HEK293 (cell line): ENCODE results near the gene THSD7A.

Experiments used
- CTCF ChIA-PET: fragments of 350-600 bp; formaldehyde crosslinking; extraction: SDS; loops from one replicate; lab custom pipeline; 2021; ENCODE audit warnings: antibody characterized with exemption; lab: Yijun Ruan, JAX
- POLR2A ChIA-PET: fragments of 300-600 bp; formaldehyde crosslinking; extraction: SDS; loops from one replicate; lab custom pipeline; 2020; ENCODE audit warnings: antibody characterized with exemption, inconsistent platforms; lab: Yijun Ruan, JAX
- H3K27ac ChIP-seq: fragments of 200-500 bp; sonication (Bioruptor generic); 2 replicates; pipeline ENCODE4 v1.5.1; 2014; ENCODE audit warnings: low read depth, low read length, control low read depth, inconsistent platforms; ENCODE audit errors: extremely low read depth
- H3K36me3 ChIP-seq, 2 experiments: fragments of 200-500 bp in 1 of 2; sonication (Bioruptor generic) in 1 of 2; 1 replicate in 1 of 2; 2 replicates in 1 of 2; pipeline ENCODE4 v1.5.1; 2014 to 2017; ENCODE audit warnings: inconsistent platforms in 2 of 2, low read length in 2 of 2; ENCODE audit not compliant: control insufficient read depth in 2 of 2, insufficient read depth in 1 of 2
- H3K4me1 ChIP-seq: fragments of 200-500 bp; sonication (Bioruptor generic); 2 replicates; pipeline ENCODE4 v1.5.1; 2014; ENCODE audit warnings: mild to moderate bottlenecking, low read length, inconsistent platforms; ENCODE audit not compliant: control insufficient read depth, insufficient read depth
- H3K4me3 ChIP-seq: 2 replicates; pipeline ENCODE4 v1.5.1; 2011; ENCODE audit warnings: low read depth, mild to moderate bottlenecking, control low read depth, low read length, moderate library complexity
- H3K9me3 ChIP-seq: fragments of 200-500 bp; sonication (Bioruptor generic); 2 replicates; pipeline ENCODE4 v1.5.1; 2014; ENCODE audit warnings: low read depth, low read length, inconsistent platforms; ENCODE audit not compliant: control insufficient read depth, insufficient read depth
- GFI1B ChIP-seq: fragments of 450-650 bp; formaldehyde crosslinking; IDR thresholded peaks from 2 replicates; pipeline ENCODE4 v1.5.1; 2016; ENCODE audit warnings: missing biosample characterization, missing genetic modification characterization
- IKZF3 ChIP-seq: fragments of 450-650 bp; IDR thresholded peaks from 2 replicates; pipeline ENCODE4 v1.5.0; 2018; ENCODE audit warnings: missing biosample characterization, mild to moderate bottlenecking, missing genetic modification characterization, moderate library complexity
- KLF10 ChIP-seq: fragments of 450-650 bp; IDR thresholded peaks from 2 replicates; pipeline ENCODE4 v1.5.1; 2018; ENCODE audit warnings: missing biosample characterization, mild to moderate bottlenecking, missing genetic modification characterization
- MZF1 ChIP-seq: fragments of 450-650 bp; formaldehyde crosslinking; IDR thresholded peaks from 2 replicates; pipeline ENCODE4 v1.5.1; 2017; ENCODE audit warnings: missing biosample characterization, missing genetic modification characterization, borderline replicate concordance
- RBAK ChIP-seq: fragments of 450-650 bp; formaldehyde crosslinking; IDR thresholded peaks from 2 replicates; pipeline ENCODE4 v1.5.1; 2016; ENCODE audit warnings: missing biosample characterization, missing genetic modification characterization
- SETDB1 ChIP-seq: IDR thresholded peaks from one replicate; pipeline ENCODE4 v1.6.1; 2017; ENCODE audit warnings: mild to moderate bottlenecking, low read length, moderate library complexity, mixed read lengths; ENCODE audit not compliant: insufficient read length
- SP3 ChIP-seq: fragments of 450-650 bp; formaldehyde crosslinking; IDR thresholded peaks from 2 replicates; pipeline ENCODE4 v1.5.1; 2016; ENCODE audit warnings: missing biosample characterization, missing genetic modification characterization
- ZBTB1 ChIP-seq: fragments of 450-650 bp; formaldehyde crosslinking; IDR thresholded peaks from 2 replicates; pipeline ENCODE4 v1.5.1; 2016; ENCODE audit warnings: missing biosample characterization, missing genetic modification characterization
- ZBTB48 ChIP-seq: fragments of 450-650 bp; formaldehyde crosslinking; IDR thresholded peaks from 2 replicates; pipeline ENCODE4 v1.5.1; 2016; ENCODE audit warnings: missing biosample characterization, missing genetic modification characterization
- ZNF19 ChIP-seq: fragments of 450-650 bp; formaldehyde crosslinking; IDR thresholded peaks from 2 replicates; pipeline ENCODE4; 2016; ENCODE audit warnings: missing biosample characterization, missing genetic modification characterization, low read depth
- ZNF202 ChIP-seq: fragments of 450-650 bp; formaldehyde crosslinking; IDR thresholded peaks from 2 replicates; pipeline ENCODE4 v1.5.1; 2016; ENCODE audit warnings: missing biosample characterization, missing genetic modification characterization, borderline replicate concordance
- ZNF23 ChIP-seq: fragments of 450-650 bp; formaldehyde crosslinking; IDR thresholded peaks from 2 replicates; pipeline ENCODE4 v1.5.1; 2016; ENCODE audit warnings: missing biosample characterization, missing genetic modification characterization, borderline replicate concordance
- ZNF324 ChIP-seq: fragments of 450-650 bp; formaldehyde crosslinking; IDR thresholded peaks from 2 replicates; pipeline ENCODE4 v1.5.1; 2016; ENCODE audit warnings: missing biosample characterization, missing genetic modification characterization
- ZNF394 ChIP-seq: fragments of 450-650 bp; formaldehyde crosslinking; IDR thresholded peaks from 2 replicates; pipeline ENCODE4 v1.5.1; 2016; ENCODE audit warnings: missing biosample characterization, missing genetic modification characterization, mild to moderate bottlenecking, moderate library complexity, borderline replicate concordance
- ZNF558 ChIP-seq: fragments of 450-650 bp; formaldehyde crosslinking; IDR thresholded peaks from 2 replicates; pipeline ENCODE4 v1.5.1; 2016; ENCODE audit warnings: missing biosample characterization, missing genetic modification characterization
- ZNF561 ChIP-seq: fragments of 450-650 bp; IDR thresholded peaks from 2 replicates; pipeline ENCODE4 v1.5.1; 2018; ENCODE audit warnings: missing biosample characterization, missing genetic modification characterization, borderline replicate concordance
- ZNF776 ChIP-seq: fragments of 450-650 bp; formaldehyde crosslinking; IDR thresholded peaks from 2 replicates; pipeline ENCODE4 v1.5.0; 2017; ENCODE audit warnings: missing biosample characterization, missing genetic modification characterization, borderline replicate concordance
- TF ChIP-seq, protein P1 (sequence below): fragments of 450-650 bp; formaldehyde crosslinking; IDR thresholded peaks from 2 replicates; pipeline ENCODE4 v1.5.1; 2017; ENCODE audit warnings: missing biosample characterization, mild to moderate bottlenecking, missing genetic modification characterization, moderate library complexity
- TF ChIP-seq, protein P2 (sequence below): fragments of 450-650 bp; formaldehyde crosslinking; IDR thresholded peaks from 2 replicates; pipeline ENCODE4 v1.5.1; 2016; ENCODE audit warnings: missing biosample characterization, missing genetic modification characterization
- TF ChIP-seq, protein P3 (sequence below): fragments of 450-650 bp; formaldehyde crosslinking; IDR thresholded peaks from 2 replicates; pipeline ENCODE4 v1.5.1; 2016; ENCODE audit warnings: missing biosample characterization, missing genetic modification characterization

The THSD7A gene

DNA sequence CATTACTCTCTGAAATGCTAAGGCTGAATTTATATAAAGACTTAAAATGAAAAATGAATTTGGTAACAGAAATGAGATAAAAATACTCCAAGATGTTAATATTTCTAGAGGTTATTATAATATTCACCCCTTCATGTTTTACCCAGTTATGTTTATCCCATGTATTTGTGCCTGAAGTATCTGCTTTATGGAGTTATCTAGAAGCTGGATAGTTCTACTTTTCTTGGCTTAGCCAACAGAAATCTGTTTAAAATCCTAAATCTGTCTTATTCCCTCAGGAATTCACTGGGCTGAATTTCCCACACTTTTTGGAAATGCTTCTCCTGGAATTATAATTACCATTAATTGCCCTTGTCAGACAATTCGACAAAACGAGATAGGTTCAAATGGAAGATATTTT, 201.6 kb downstream of the THSD7A start:
- Histone ChIP-seq H3K27ac (no peak overlapping the region), H3K9me3 (no peaks in the 10 kb centered on the region), H3K36me3 (no peaks in the 10 kb centered on the region), H3K4me1 (no peaks in the 10 kb centered on the region), H3K4me3 (no peak overlapping the region)
- TF ChIP-seq ZNF324 (no peak), ZNF558 (tag by site-specific recombination) (no peak), ZBTB1 (no peak), ZNF394 (tag by site-specific recombination) (no peak), ZNF561 (no peak), SP3 (tag by site-specific recombination) (no peak), MZF1 (tag by site-specific recombination) (no peak), ZNF202 (tag by site-specific recombination) (no peak), IKZF3 (no peak), ZNF23 (tag by site-specific recombination) (no peak), ZNF776 (no peak), SETDB1 (no peak)
- TF ChIP-seq, protein P1, sequence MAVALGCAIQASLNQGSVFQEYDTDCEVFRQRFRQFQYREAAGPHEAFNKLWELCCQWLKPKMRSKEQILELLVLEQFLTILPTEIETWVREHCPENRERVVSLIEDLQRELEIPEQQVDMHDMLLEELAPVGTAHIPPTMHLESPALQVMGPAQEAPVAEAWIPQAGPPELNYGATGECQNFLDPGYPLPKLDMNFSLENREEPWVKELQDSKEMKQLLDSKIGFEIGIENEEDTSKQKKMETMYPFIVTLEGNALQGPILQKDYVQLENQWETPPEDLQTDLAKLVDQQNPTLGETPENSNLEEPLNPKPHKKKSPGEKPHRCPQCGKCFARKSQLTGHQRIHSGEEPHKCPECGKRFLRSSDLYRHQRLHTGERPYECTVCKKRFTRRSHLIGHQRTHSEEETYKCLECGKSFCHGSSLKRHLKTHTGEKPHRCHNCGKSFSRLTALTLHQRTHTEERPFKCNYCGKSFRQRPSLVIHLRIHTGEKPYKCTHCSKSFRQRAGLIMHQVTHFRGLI: no peak
- CTCF ChIA-PET: no interaction called here
- POLR2A ChIA-PET: no interaction called here

DNA sequence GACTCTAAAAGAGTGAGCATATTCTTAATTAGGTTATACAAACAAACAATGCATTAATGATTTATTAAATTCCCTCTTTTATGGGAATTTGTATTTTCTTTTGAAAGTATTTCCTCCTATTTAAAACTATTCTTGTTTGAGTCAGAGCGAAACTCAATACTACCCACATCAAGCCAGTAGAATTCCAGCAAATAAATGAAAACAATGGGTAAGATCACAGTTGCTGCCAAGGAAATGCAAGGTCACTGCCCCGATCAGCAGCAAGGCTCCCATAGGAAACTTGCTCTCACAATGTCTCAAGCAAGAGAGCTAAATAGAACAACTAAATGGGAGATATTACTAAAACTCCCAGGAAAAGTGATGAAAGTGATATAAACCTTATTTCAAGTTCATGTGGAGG, 206.3 kb downstream of the THSD7A start:
- CTCF ChIA-PET: no interaction called here
- no peak for TF ChIP-seq ZNF23 (tag by site-specific recombination)
- TF ChIP-seq, all 188 proteins: peak for 0
- H3K9me3 ChIP-seq: no peaks in the 10 kb centered on the region
- POLR2A ChIA-PET: no interaction called here
- H3K4me1 ChIP-seq: no peaks in the 10 kb centered on the region
- no peak overlapping the region for H3K27ac ChIP-seq
- H3K4me3 ChIP-seq: no peak overlapping the region
- no peaks in the 10 kb centered on the region for H3K36me3 ChIP-seq

DNA sequence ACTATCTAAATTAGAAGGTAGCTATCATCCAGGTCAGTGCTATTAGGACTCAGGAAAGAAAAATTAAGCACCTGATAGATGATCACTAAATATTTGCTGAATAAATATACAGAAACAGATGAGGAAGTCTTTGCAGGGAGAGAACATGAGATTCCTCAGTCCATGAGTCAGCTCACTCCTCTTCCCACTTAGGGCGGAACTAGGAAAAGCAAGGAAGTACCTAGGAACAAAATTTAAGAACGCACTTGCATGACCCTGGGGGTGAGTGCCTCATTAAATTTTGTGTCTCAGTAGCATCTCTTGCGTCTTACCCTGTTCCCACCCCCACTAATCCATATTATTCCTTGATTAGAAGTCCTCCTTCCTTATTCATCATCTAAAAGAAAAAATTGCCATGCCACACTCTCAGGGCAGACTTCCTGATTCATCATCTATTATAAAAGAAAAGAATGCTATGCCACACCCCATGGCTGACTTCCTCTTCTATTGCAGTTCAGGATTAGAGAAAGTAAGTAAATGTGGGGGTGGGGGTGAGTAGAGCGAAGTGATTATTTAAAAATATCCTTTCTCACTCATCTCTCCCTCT, 208.8 kb downstream of the THSD7A start:
- POLR2A ChIA-PET: no interaction called here
- TF ChIP-seq, protein P2, sequence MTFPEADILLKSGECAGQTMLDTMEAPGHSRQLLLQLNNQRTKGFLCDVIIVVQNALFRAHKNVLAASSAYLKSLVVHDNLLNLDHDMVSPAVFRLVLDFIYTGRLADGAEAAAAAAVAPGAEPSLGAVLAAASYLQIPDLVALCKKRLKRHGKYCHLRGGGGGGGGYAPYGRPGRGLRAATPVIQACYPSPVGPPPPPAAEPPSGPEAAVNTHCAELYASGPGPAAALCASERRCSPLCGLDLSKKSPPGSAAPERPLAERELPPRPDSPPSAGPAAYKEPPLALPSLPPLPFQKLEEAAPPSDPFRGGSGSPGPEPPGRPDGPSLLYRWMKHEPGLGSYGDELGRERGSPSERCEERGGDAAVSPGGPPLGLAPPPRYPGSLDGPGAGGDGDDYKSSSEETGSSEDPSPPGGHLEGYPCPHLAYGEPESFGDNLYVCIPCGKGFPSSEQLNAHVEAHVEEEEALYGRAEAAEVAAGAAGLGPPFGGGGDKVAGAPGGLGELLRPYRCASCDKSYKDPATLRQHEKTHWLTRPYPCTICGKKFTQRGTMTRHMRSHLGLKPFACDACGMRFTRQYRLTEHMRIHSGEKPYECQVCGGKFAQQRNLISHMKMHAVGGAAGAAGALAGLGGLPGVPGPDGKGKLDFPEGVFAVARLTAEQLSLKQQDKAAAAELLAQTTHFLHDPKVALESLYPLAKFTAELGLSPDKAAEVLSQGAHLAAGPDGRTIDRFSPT: no peak
- TF ChIP-seq ZBTB48 (tag by site-specific recombination): no peak
- TF ChIP-seq, protein P3, sequence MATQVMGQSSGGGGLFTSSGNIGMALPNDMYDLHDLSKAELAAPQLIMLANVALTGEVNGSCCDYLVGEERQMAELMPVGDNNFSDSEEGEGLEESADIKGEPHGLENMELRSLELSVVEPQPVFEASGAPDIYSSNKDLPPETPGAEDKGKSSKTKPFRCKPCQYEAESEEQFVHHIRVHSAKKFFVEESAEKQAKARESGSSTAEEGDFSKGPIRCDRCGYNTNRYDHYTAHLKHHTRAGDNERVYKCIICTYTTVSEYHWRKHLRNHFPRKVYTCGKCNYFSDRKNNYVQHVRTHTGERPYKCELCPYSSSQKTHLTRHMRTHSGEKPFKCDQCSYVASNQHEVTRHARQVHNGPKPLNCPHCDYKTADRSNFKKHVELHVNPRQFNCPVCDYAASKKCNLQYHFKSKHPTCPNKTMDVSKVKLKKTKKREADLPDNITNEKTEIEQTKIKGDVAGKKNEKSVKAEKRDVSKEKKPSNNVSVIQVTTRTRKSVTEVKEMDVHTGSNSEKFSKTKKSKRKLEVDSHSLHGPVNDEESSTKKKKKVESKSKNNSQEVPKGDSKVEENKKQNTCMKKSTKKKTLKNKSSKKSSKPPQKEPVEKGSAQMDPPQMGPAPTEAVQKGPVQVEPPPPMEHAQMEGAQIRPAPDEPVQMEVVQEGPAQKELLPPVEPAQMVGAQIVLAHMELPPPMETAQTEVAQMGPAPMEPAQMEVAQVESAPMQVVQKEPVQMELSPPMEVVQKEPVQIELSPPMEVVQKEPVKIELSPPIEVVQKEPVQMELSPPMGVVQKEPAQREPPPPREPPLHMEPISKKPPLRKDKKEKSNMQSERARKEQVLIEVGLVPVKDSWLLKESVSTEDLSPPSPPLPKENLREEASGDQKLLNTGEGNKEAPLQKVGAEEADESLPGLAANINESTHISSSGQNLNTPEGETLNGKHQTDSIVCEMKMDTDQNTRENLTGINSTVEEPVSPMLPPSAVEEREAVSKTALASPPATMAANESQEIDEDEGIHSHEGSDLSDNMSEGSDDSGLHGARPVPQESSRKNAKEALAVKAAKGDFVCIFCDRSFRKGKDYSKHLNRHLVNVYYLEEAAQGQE: no peak
- TF ChIP-seq ZNF19 (tag by site-specific recombination): no peak
- no peak for TF ChIP-seq RBAK (tag by site-specific recombination)
- TF ChIP-seq GFI1B (tag by site-specific recombination): no peak
- TF ChIP-seq KLF10 (tag by site-specific recombination): no peak

More for the DNA sequence above, 208.8 kb downstream of the THSD7A start:
- Histone ChIP-seq H3K9me3 (no peaks in the 10 kb centered on the region), H3K4me3 (no peak overlapping the region), H3K27ac (no peak overlapping the region), H3K36me3 (no peaks in the 10 kb centered on the region), H3K4me1 (no peaks in the 10 kb centered on the region)
- CTCF ChIA-PET: no interaction called here
